Putamen (tissue), 1 donor: ENCODE data around the gene BAIAP2.
A peak's percentile ranks its signal among the peaks of the same experiment; 100 is the strongest.

Source experiments
- DNase-seq: peaks from one replicate; pipeline ENCODE4 v3.0.0-alpha.2; 2016; ENCODE audit warnings: low spot score

BAIAP2 gene

GRCh38 chr17:81126281-81127132, 91.6 kb downstream of the BAIAP2 start:
- peak; percentile 84 for DNase-seq

DNA sequence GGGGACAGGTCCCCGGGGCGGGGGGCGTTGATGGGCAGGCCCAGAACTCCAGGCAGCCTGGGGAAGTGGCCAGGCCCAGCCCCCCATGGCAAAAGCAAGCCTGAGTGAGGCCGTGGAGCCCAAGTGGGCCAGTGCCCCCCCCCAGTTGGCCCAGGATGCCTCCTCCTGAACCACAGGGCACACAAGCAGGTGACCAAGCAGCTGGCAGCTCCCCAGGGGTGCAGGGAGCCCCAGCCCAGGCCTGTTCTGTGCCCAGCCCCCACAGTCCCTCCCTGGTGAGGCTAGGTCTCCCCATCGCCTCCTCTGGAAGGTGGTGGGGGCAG, 92.1 kb downstream of the BAIAP2 start:
- DNase-seq: no peak

DNA sequence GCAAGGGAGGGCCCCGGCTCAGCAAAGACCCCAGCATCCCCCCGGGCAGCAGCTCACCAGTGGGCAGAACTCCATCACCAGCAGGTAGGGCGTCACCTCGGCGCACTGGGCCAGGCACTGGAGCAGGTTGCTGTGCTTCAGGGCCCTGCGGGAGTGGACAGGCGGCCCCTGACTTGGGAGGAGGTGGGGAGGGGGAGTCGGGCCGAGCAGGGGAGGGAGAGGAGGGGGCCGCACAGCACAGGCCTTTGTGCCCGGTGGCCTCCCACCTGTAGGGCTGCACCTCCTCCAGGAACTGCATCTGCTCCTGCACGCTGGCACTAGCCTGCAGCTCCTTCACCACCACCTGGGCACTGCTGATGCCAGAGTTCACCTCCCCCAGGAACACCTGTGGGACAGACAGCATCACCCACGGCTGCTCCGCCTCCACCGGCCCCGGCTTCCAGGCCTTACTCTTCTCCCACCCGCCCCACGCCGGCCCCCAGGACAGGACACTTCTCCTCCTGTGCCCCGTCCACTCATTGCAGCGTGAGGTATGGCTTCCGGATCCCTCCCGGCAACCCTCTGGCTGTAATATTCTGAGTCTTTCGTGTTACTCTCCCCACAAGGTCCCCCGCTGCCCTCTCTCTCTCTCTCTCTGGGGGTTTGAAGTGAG, 92.7 kb downstream of the BAIAP2 start:
- no peak for DNase-seq

DNA sequence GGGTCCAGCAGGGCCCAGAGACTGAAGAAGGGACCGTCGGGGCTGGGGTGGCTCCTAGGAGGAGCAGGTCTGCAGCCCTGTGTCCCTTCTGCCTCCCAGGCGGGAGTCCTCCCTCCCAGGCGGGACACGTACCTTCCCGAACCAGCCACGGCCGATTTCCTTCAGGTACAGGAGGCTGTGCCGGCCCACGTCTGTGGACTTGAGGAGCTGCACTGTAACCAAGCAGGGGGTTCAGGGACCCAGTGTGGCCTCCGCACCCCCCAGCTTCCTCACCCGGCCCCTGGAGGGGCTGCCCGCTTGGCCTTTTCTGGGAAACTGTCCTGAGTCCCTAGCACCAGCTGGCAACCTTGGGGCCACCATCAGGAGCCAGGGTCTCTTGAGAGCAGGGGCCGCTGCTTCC, 93.4 kb downstream of the BAIAP2 start:
- DNase-seq: no peak

- peak; percentile 96 for DNase-seq
These were observed 93.8 kb downstream of the BAIAP2 start for GRCh38 chr17:81128774-81129173.

DNA sequence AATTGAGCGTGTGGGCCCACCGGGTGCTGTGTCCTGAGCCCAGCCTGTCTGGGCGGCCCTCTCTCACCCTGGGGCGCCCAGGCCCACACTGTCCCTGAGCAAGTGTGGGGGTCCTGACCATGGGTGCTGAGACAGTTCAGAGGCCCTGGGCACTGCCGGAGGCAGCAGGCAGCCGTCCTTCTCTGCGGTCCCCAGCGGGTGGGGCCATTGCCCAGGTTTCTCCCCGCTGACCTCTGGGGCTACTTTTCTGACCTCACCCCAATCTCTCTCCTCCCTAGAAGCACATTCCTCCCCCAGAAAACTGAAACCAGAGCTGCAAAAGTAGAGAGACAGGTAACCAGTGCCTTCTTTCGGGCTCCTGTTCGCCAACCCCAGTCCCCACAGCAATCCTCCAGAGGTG, 94.3 kb downstream of the BAIAP2 start:
- DNase-seq: no peak

DNA sequence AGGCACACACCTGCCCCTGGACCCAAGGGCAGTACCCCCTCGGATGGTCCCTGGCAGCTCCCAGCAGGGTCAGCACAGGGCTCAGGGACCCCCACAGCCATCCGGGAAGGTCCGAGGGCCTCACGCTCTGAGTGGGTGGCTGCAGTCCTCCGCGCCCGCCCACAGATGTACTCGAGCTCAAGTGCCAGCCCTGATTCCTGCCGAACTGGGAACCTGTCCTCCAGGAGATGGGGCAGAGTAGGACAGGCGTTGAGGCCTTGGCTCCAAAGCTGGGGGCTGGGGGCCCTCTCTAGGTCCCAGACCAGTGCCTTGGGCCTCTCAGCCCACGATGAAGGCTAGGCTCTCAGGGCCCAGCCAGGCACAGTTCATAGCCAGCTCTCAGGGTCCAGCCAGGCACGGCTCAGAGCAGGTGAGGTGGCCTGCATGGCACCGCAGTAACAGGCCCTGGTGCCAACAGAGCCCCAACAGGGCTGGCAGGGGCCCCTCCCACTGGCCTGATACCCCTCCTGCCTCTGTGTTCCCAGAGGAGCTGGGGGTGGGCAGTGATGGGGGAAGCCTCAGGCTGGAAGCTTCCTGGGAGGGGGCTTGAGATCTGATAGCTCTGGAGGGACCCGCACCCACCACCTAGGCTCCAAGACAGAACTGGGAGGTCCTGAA, 94.9 kb downstream of the BAIAP2 start:
- DNase-seq: no peak

GRCh38 chr17:81130385-81131361, 95.7 kb downstream of the BAIAP2 start:
- peak; percentile 84 for DNase-seq

DNA sequence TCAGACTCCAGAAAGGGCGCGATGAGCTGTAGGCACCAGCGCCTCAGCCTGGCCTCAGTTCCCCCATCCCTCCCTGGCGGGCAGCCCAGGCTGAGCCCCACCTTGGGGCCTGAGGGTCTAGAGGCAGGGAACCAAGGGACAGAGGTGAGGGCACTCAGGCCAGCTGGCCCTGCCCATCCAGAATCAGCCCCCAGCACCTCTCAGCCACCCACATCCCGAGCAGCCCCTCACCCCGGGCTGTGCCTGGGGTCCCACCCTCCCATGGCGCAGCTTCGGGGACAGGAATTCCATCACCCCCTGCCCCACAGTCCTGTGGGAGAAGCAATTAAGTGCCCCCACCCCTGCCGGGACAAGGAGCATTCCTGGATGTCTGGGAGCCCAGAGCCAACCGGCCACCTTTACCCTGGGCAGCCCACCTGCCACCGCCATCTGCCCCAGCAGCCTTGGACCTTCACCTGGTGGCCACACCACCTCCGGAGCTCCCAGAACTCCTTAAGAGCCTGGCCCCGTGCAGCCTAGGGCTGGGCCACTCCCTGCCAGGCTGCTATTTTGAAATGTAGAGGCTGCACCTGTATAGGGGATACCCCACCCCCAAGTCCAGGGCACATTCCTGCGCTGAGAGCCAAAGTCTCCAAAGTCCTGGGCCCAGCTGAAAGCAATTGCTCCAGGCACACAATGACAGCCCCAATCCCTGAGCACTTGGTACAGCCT, 96.7 kb downstream of the BAIAP2 start:
- DNase-seq: no peak

- no peak for DNase-seq
These were observed 97.2 kb downstream of the BAIAP2 start for GRCh38 chr17:81132197-81132540.

DNA sequence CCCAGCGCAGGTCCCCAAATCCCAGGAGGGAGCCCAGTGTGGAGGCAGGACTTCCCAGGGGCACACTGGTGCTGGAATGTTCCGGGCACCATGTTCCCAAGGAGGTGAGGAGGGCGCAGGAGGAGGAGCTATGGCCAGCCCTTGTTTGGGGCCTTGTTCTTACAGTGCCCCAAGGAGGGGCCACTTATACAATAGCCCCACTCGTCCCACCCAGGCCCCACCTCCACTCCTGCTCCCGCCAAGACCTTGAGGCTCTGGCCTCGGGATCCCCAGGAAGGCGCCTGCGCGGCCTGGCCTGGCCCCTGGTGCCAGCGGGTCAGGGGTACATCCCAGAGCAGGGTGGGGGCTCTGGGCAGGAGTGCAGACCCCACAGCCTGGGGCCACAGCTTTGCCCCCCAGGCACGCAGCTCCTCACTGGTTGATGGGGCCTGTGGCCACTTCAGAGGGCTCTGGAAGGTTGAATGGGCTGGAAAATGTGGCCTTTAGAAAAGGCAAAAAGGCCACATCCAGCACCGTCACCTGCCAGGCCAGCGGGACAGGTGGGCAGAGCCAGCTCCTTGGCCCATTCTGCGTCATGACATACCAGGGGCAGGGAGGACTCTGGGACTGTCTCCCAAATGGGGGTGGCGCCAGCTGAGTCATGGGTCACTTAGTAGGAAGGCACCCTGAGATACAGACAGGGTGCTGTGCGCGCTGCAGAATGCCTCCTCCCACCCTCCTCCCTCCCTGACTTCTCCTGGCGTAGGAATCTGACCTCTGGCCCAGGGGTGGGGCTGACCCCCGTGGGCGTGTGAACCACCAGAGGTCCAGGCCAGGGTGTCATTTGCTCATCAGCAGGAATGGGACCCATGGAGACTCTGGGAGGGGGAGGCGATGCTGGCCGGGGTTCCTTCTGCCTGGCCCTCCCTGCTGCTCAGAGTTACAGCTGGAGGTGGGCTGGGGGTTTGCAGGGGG, 98.1 kb downstream of the BAIAP2 start:
- no peak for DNase-seq

DNA sequence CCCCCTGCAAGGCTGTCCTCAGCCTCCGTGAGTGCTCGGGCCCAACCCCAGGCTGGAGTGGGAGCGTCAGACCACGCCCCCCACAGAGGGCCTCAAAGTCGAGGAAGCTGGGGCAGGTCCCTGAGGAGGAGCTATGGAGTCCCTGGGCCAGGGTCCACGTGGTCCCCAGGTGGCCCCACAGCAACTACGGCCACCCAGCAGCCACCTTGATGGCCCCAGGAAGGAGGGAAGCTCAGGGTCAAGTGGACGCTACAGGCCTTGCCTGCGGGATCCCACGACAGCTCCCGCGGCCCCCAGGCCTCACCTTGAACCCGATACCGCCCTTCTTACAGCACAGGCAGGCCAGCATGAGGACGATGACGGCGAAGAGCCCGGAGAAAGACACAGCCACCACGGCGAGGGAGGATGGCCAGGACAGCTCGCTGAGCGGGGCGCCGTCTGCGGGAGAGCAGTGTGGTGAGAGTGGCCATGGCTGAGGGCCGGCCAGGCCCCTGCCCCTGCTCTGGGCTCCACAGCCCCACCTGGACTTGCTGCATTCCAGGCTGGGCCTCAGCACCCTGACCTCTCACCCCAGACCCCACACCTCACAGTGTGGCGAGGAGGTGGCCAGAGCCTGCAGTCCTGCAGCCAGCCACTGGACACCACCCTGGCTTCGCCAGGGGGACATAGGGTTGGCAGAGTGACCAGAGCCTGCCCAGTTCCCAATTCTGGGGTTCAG, 99.3 kb downstream of the BAIAP2 start:
- DNase-seq: no peak

- no peak for DNase-seq
These were observed 100.7 kb downstream of the BAIAP2 start for GRCh38 chr17:81135505-81136278.

- DNase-seq: no peak
These were observed 101.4 kb downstream of the BAIAP2 start for GRCh38 chr17:81136366-81136765.

DNA sequence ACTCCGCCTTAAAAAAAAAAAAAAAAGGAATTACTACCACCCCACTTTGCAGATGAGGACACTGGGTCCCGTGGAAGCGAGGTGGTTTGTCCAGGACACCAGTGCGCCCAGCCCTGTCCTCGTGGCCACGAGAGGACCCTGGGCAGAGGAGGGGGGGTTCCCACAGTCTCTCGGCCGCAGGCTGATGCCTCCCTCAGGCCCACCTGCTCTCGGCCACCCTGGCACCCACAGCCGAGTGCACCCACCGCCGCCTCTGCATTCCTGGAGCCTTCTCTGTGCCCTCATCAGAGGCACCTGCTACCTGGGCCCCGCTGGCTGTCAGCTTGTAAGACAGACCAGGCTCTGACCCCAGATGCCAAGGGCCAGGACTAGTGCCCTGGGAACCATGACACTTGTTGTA, 102.3 kb downstream of the BAIAP2 start:
- DNase-seq: no peak

GRCh38 chr17:81138083-81138482, 103.1 kb downstream of the BAIAP2 start:
- no peak for DNase-seq

DNA sequence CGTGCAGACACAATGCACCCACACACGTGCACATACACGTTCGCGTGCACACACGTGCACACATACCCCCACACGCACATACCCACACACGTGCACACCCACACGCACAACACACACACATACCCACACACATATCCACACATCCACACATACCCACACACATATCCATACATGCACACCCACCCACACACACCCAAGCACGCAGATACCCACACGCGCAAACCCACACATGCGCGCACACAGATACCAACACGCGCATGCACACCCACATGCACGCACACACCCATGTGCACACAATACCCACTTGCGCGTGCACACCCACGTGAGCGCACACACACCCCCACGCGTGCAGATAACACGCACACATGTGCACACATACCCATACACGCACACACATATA, 103.5 kb downstream of the BAIAP2 start:
- DNase-seq: no peak

DNA sequence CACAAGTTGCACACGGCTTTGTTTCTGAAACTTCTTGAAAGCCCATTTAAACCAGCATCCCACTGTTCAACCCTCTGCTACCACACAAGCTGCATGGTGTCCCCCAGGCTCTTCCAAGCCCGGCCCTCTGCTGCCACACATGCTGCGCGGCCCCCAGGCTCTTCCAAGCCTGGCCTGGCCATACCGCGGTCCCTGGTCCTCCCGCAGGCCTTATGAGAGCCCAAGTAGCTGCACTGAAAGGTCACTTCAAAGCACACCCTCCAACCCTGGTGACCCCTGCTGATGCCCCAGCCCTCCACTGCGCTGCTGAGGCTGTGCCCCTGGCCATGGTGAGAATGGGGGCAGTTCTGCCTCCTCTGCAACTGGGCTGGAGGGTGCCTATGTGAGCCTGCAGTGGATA, 104.5 kb downstream of the BAIAP2 start:
- DNase-seq: no peak

GRCh38 chr17:81140018-81140417, 105.1 kb downstream of the BAIAP2 start:
- DNase-seq: no peak
